DND-41 (cell line): Measurements from ENCODE around the gene BEND3.

Source experiments
- EZH2 ChIP-seq: IDR thresholded peaks from 3 replicates; pipeline ENCODE4 v1.6.1; 2012; ENCODE audit warnings: borderline replicate concordance, low read depth, mild to moderate bottlenecking, moderate library complexity, low read length, inconsistent platforms; ENCODE audit not compliant: severe bottlenecking
- TF ChIP-seq, protein P1 (sequence below): IDR thresholded peaks from 2 replicates; pipeline ENCODE4 v1.5.1; 2012; ENCODE audit warnings: borderline replicate concordance, low read length, moderate library complexity, mild to moderate bottlenecking; ENCODE audit not compliant: poor library complexity, severe bottlenecking; ENCODE audit errors: extremely low read depth

DNA sequence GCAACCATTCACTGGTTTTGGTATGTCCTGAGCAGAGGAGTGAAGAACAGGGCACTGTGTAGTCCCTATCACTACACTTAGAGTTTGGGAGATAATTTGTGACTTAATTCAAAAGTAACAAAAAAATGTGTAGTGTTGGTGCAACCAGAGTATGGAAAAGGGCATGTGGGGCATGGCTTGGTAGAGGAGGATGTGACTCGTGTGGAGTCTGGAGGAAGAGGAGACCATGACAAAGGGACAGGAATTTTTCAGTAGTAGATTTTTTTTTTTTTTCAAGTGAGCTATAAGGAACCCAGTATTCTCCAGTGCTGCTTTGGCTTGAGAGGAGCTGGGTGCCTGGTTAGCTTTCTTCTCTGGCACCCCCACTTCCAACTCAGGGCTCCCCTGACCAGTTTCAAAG is 82.2 kb downstream of the BEND3 start:
- TF ChIP-seq EZH2 = no peak
- TF ChIP-seq, protein P1, sequence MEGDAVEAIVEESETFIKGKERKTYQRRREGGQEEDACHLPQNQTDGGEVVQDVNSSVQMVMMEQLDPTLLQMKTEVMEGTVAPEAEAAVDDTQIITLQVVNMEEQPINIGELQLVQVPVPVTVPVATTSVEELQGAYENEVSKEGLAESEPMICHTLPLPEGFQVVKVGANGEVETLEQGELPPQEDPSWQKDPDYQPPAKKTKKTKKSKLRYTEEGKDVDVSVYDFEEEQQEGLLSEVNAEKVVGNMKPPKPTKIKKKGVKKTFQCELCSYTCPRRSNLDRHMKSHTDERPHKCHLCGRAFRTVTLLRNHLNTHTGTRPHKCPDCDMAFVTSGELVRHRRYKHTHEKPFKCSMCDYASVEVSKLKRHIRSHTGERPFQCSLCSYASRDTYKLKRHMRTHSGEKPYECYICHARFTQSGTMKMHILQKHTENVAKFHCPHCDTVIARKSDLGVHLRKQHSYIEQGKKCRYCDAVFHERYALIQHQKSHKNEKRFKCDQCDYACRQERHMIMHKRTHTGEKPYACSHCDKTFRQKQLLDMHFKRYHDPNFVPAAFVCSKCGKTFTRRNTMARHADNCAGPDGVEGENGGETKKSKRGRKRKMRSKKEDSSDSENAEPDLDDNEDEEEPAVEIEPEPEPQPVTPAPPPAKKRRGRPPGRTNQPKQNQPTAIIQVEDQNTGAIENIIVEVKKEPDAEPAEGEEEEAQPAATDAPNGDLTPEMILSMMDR = no peak
